GM12878 (cell line): ENCODE measurements around the gene MAN2A1. TPM values are rescaled to one million over a fixed set of nuclear protein-coding genes. Genes with fewer than 3 reads are reported as not detected.

Source experiments
- ATAC-seq: fragments of 200-7000 bp; cut with Tn5 transposase; 3 replicates; pipeline ENCODE4 v1.9.1; 2020; ENCODE audit warnings: mild to moderate bottlenecking, moderate library complexity
- BruUV-seq: library from RNA; stranded (reverse); fragments of 400-500 nt; replicated peaks from 2 replicates; lab custom pipeline; 2021; lab: Mats Ljungman, UMichigan
- CTCF ChIA-PET: fragments of 300-600 bp; sonication (Branson Sonifier 250); formaldehyde crosslinking; extraction: SDS; loops from one replicate; lab custom pipeline; 2021; ENCODE audit warnings: inconsistent platforms; lab: Yijun Ruan, JAX
- POLR2A ChIA-PET: fragments of 350-600 bp; formaldehyde crosslinking; extraction: SDS; loops from one replicate; lab custom pipeline; 2021; ENCODE audit warnings: inconsistent platforms; lab: Charles Lee
- RAD21 ChIA-PET: fragments of 300-600 bp; sonication (Branson Sonifier 250); formaldehyde crosslinking; loops from one replicate; lab custom pipeline; 2023; ENCODE audit warnings: antibody characterized with exemption; ENCODE audit not compliant: unreplicated experiment; lab: Charles Lee
- SMC1A ChIA-PET: fragments of 300-600 bp; sonication (Branson Sonifier 250); formaldehyde crosslinking; loops from one replicate; lab custom pipeline; 2023; ENCODE audit not compliant: unreplicated experiment, uncharacterized antibody; lab: Charles Lee
- DNase-seq: peaks from one replicate; pipeline ENCODE4 v3.0.0-alpha.2; 2011; ENCODE audit warnings: low read depth, low spot score
- FAIRE-seq: peaks from 3 replicates; lab custom pipeline; 2011; peaks lifted over from hg19 to GRCh38; lab: Jason Lieb, UNC
- H2AFZ ChIP-seq: 2 replicates; pipeline ENCODE4 v1.6.0; 2011; ENCODE audit warnings: low read depth, low read length, control low read depth; ENCODE audit not compliant: control insufficient read depth
- H3K27ac ChIP-seq: 2 replicates; pipeline ENCODE4 v1.5.1; 2011; ENCODE audit warnings: control low read depth; ENCODE audit not compliant: control insufficient read depth, insufficient read depth
- H3K27me3 ChIP-seq, 2 experiments: replicated peaks in 1 of 2; 2 replicates each; pipeline versions ENCODE4 v1.6.0 to v1.6.1; 2011; ENCODE audit warnings: low read length in 1 of 2; ENCODE audit not compliant: control insufficient read depth in 2 of 2, insufficient read depth in 2 of 2
- H3K36me3 ChIP-seq, 2 experiments: 2 replicates each; pipeline ENCODE4 v1.5.1; 2011; ENCODE audit warnings: low read length in 1 of 2; ENCODE audit not compliant: control insufficient read depth in 2 of 2, insufficient read depth in 2 of 2
- H3K4me1 ChIP-seq: 2 replicates; pipeline ENCODE4 v1.6.1; 2011; ENCODE audit warnings: mild to moderate bottlenecking, low read length, moderate library complexity, mixed read lengths; ENCODE audit not compliant: control insufficient read depth, insufficient read depth
- H3K4me2 ChIP-seq: 2 replicates; pipeline ENCODE4 v1.6.0; 2011; ENCODE audit warnings: control low read depth; ENCODE audit not compliant: control insufficient read depth, insufficient read depth
- H3K4me3 ChIP-seq: fragments of 200-600 bp; sonication (generic); 2 replicates; pipeline ENCODE4 v1.5.1; 2016
- H3K79me2 ChIP-seq: 2 replicates; pipeline ENCODE4 v1.6.0; 2011; ENCODE audit warnings: low read length; ENCODE audit not compliant: control insufficient read depth, insufficient read depth
- H3K9ac ChIP-seq: 2 replicates; pipeline ENCODE4 v1.8.0; 2011; ENCODE audit warnings: low read length, control low read depth, mixed read lengths; ENCODE audit not compliant: control insufficient read depth, insufficient read depth
- H3K9me3 ChIP-seq: replicated peaks from 3 replicates; pipeline ENCODE4 v1.5.1; 2011; ENCODE audit warnings: mild to moderate bottlenecking, low read length; ENCODE audit not compliant: control insufficient read depth, insufficient read depth
- H4K20me1 ChIP-seq: 2 replicates; pipeline ENCODE4 v1.6.0; 2011; ENCODE audit not compliant: control insufficient read depth, insufficient read depth
- BHLHE40 ChIP-seq, 2 experiments: fragments of 450-650 bp in 1 of 2; IDR thresholded peaks; 2 replicates each; pipeline ENCODE4 v1.6.1; 2011 to 2017; ENCODE audit warnings: low read depth in 2 of 2, borderline replicate concordance in 1 of 2, improper control_type of control experiment in 1 of 2, low read length in 1 of 2, mild to moderate bottlenecking in 1 of 2
- CBX5 ChIP-seq: sonication (generic); IDR thresholded peaks from 2 replicates; pipeline ENCODE4 v1.6.1; 2016; ENCODE audit warnings: low read depth, moderate library complexity, mild to moderate bottlenecking, inconsistent platforms
- CHD1 ChIP-seq: IDR thresholded peaks from 2 replicates; pipeline ENCODE4 v1.6.1; 2012; ENCODE audit warnings: low read depth, low read length, improper control_type of control experiment
- CHD2 ChIP-seq: IDR thresholded peaks from 2 replicates; pipeline ENCODE4 v1.6.1; 2011; ENCODE audit warnings: low read depth, low read length, improper control_type of control experiment, borderline replicate concordance
- EED ChIP-seq: sonication (generic); IDR thresholded peaks from 2 replicates; pipeline ENCODE4 v1.6.1; 2016; ENCODE audit warnings: antibody characterized with exemption, low read depth
- FOS ChIP-seq: IDR thresholded peaks from 3 replicates; pipeline ENCODE4 v1.6.1; 2011; ENCODE audit warnings: borderline replicate concordance; ENCODE audit not compliant: insufficient read length; ENCODE audit errors: extremely low read depth
- GATAD2B ChIP-seq: fragments of 450-650 bp; conservative IDR thresholded peaks from 2 replicates; pipeline ENCODE4 v1.6.1; 2017; ENCODE audit warnings: low read depth, mild to moderate bottlenecking, moderate library complexity
- HCFC1 ChIP-seq: fragments of 150-350 bp; IDR thresholded peaks from 2 replicates; pipeline ENCODE4 v1.6.1; 2014; ENCODE audit warnings: low read length
- IKZF1 ChIP-seq: fragments of 450-650 bp; conservative IDR thresholded peaks from 2 replicates; pipeline ENCODE4 v1.6.1; 2017; ENCODE audit warnings: antibody characterized with exemption, mild to moderate bottlenecking
- IRF3 ChIP-seq: fragments of 450-650 bp; IDR thresholded peaks from 2 replicates; pipeline ENCODE4 v1.6.1; 2014; ENCODE audit warnings: mild to moderate bottlenecking
- KLF5 ChIP-seq: fragments of 450-650 bp; IDR thresholded peaks from 2 replicates; pipeline ENCODE4 v1.6.1; 2014; ENCODE audit warnings: mild to moderate bottlenecking; ENCODE audit not compliant: partially characterized antibody
- POLR2AphosphoS5 ChIP-seq: IDR thresholded peaks from 2 replicates; pipeline ENCODE4 v1.6.1; 2011; ENCODE audit warnings: mild to moderate bottlenecking, low read length, inconsistent platforms
- RB1 ChIP-seq: fragments of 450-650 bp; formaldehyde crosslinking; IDR thresholded peaks from 2 replicates; pipeline ENCODE4 v1.6.1; 2017; ENCODE audit warnings: mild to moderate bottlenecking, borderline replicate concordance
- RELA ChIP-seq: fragments of 450-650 bp; IDR thresholded peaks from 2 replicates; pipeline ENCODE4 v1.8.0; 2014; ENCODE audit warnings: borderline replicate concordance; ENCODE audit not compliant: partially characterized antibody
- SKIL ChIP-seq: fragments of 450-650 bp; IDR thresholded peaks from 2 replicates; pipeline ENCODE4 v1.6.1; 2017; ENCODE audit warnings: mild to moderate bottlenecking, low read depth, inconsistent platforms; ENCODE audit not compliant: poor library complexity, severe bottlenecking
- SPI1 ChIP-seq: IDR thresholded peaks from 2 replicates; pipeline ENCODE4 v1.6.1; 2011; ENCODE audit warnings: low read depth, mild to moderate bottlenecking, low read length, moderate library complexity, borderline replicate concordance; ENCODE audit not compliant: insufficient read depth
- SRF ChIP-seq, 2 experiments: IDR thresholded peaks; 2 replicates each; pipeline ENCODE4 v1.6.1; 2011; ENCODE audit warnings: low read depth in 2 of 2, low read length in 2 of 2, mild to moderate bottlenecking in 1 of 2, moderate library complexity in 1 of 2
- ZNF207 ChIP-seq: fragments of 450-650 bp; IDR thresholded peaks from 2 replicates; pipeline ENCODE4 v1.6.1; 2014; ENCODE audit warnings: antibody characterized with exemption, mild to moderate bottlenecking, borderline replicate concordance
- ZNF217 ChIP-seq: fragments of 450-650 bp; IDR thresholded peaks from 2 replicates; pipeline ENCODE4 v1.6.1; 2017; ENCODE audit warnings: antibody characterized with exemption, mild to moderate bottlenecking
- ZNF622 ChIP-seq: fragments of 450-650 bp; IDR thresholded peaks from 2 replicates; pipeline ENCODE4 v1.6.1; 2017; ENCODE audit warnings: mild to moderate bottlenecking, inconsistent platforms
- WGBS: methylation state at CpG from one replicate; pipeline ENCODE4 v1.1.6; 2016; ENCODE audit warnings: low lambda C conversion rate; ENCODE audit not compliant: insufficient replicate concordance, insufficient coverage; ENCODE audit errors: missing lambda C conversion rate; 5-methylcytosine and 5-hydroxymethylcytosine counted together
- in situ Hi-C: fragments of 300-500 bp; cut with MboI; formaldehyde crosslinking; loops from 9 replicates; pipeline ENCODE4 v1.14.3; 2018; ENCODE audit warnings: mixed read lengths
- intact Hi-C: fragments of 100-400 bp; cut with micrococcal nuclease; formaldehyde crosslinking; loops from one replicate; pipeline ENCODE4 v1.14.2; 2022; ENCODE audit not compliant: unreplicated experiment
- polyA plus RNA-seq, 11 experiments: library from polyadenylated mRNA; depleted of rRNA in 4 of 11; unstranded in 6 of 11; stranded (reverse) in 5 of 11; fragments of >200 nt; fragmentation: Nextera tagmentation in 4 of 11; fragmentation: Illumina TruSeq in 1 of 11; extraction: Ambion mirVana in 4 of 11; extraction: Trizol in 1 of 11; gene quantifications; 1 replicate in 1 of 11; 2 replicates in 10 of 11; pipeline versions ENCODE4 v1.2.1 to v1.2.3, GENCODE V29; 2011 to 2016; ENCODE audit warnings: inconsistent platforms in 2 of 11, missing spikeins in 2 of 11, low read depth in 1 of 11
- total RNA-seq, 4 experiments: library from RNA; depleted of rRNA in 3 of 4; stranded (reverse); fragments of >200 nt in 3 of 4; fragmentation: Illumina TruSeq in 1 of 4; extraction: Trizol in 1 of 4; gene quantifications; 2 replicates each; pipeline versions ENCODE4 v1.2.1 to v1.2.3, GENCODE V29; 2013 to 2021

The MAN2A1 gene
- total and polyA plus RNA-seq, 10 of the 15 experiments (the other 5 are each of a cell fraction or from before 2014, with no cell fraction given), result 4.2 to 27.9 (median 10.5) TPM

GRCh38 chr5:109688630-109688969 is 1.1 kb upstream of the MAN2A1 start (continued):
- TF ChIP-seq IKZF1 (no peak), CHD2 (no peak)

- FAIRE-seq (peak; percentile 72), ATAC-seq (peak; percentile 85), DNase-seq (peak; percentile 62)
- Histone ChIP-seq H3K4me2 (peak overlapping the region; percentile 90), H3K27ac (peak overlapping the region; percentile 76), H4K20me1 (no peaks in the 10 kb centered on the region), H3K9ac (peak overlapping the region; percentile 77), H3K4me3 (peak overlapping the region; percentile 86), H3K36me3 (no peaks in the 10 kb centered on the region), H2AFZ (peak overlapping the region; percentile 98), H3K4me1 (peaks cover 18% of the 10 kb centered on the region), H3K79me2 (peaks cover 31% of the 10 kb centered on the region), H3K9me3 (peaks cover 3% of the 10 kb centered on the region; the same call in 1 of the 3 replicates), H3K27me3 (no peaks in the 10 kb centered on the region)
- in situ Hi-C loops (loop anchor here (10.0 kb wide), 1 partner anchor 1044 kb away; no protein-coding TSS in a partner anchor), intact Hi-C loops (loop anchor here (2.0 to 10.0 kb wide), 4 partner anchors 197 to 1046 kb away; no protein-coding TSS in a partner anchor)
- ChIA-PET RAD21 (interaction anchor here (0.6 to 2.2 kb wide), 5 partner anchors 10 to 961 kb away, joined by 3 to 6 read pairs (median 3); no protein-coding TSS in a partner anchor), SMC1A (interaction anchor here (0.6 to 2.8 kb wide), 12 partner anchors 10 to 1535 kb away, joined by 3 to 8 read pairs (median 4); no protein-coding TSS in a partner anchor), POLR2A (interaction anchor here (1.1 to 1.4 kb wide), 2 partner anchors 10 to 1307 kb away, joined by 3 read pairs; no protein-coding TSS in a partner anchor), CTCF (interaction anchor here (0.7 to 1.8 kb wide), 12 partner anchors 8 to 936 kb away, joined by 3 to 7 read pairs (median 3); no protein-coding TSS in a partner anchor)
- WGBS, result 2% methylated on average over 53 of the region's 68 CpGs
- no TSS peak for BruUV-seq
- TF ChIP-seq IKZF1 (peak; percentile 80), GATAD2B (peak; percentile 56; the same call in 1 of the 2 replicates), SKIL (no peak), CBX5 (no peak), KLF5 (peak; percentile 9), RB1 (peak; percentile 69; the same call in 1 of the 2 replicates), IRF3 (no peak), ZNF217 (no peak), HCFC1 (no peak), CHD1 (no peak), EED (peak; percentile 61), ZNF207 (no peak), SPI1 (no peak), ZNF622 (no peak), POLR2AphosphoS5 (peak; percentile 74), BHLHE40 (IDR thresholded peaks at IDR 0.05; ENCODE audit: borderline replicate concordance in 1 of 2, low read depth in 2 of 2, low read length in 1 of 2) (peak in 1 of 2 experiments; percentile 67; a peak in 2 of 4 replicates), SRF (IDR thresholded peaks at IDR 0.05; ENCODE audit: low read depth in 2 of 2, low read length in 2 of 2) (no peak), RELA (no peak), FOS (no peak)
These were observed 572 bp upstream of the MAN2A1 start for GRCh38 chr5:109688970-109689739.
